ENCODE results near the gene HHAT.

HHAT gene

DNA sequence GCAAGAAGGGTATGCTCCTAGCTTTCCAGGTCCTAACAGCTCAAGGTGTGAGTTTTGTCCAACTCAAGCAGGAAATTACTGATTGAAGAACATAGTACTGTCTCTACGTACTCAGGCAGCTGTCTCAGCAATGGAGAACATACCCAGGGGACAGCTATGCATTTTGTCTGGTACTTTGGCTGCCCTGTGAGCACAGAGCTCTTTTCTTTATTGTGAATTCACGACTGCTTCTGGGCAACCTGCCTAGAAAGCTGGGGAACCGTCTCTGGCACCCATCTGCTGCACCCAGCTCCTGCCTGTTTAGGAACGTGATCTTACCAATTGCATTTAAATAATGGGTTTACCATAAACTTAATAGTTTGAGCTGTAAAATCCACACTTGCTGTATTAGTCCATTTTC is 258.1 kb downstream of the HHAT start:
- no peaks in the 10 kb centered on the region for H3K36me3 ChIP-seq (ENCODE audit: insufficient read depth, low read length)
- TF ChIP-seq EZH2phosphoT487 (IDR thresholded peaks at IDR 0.05; ENCODE audit: borderline replicate concordance): no peak

DNA sequence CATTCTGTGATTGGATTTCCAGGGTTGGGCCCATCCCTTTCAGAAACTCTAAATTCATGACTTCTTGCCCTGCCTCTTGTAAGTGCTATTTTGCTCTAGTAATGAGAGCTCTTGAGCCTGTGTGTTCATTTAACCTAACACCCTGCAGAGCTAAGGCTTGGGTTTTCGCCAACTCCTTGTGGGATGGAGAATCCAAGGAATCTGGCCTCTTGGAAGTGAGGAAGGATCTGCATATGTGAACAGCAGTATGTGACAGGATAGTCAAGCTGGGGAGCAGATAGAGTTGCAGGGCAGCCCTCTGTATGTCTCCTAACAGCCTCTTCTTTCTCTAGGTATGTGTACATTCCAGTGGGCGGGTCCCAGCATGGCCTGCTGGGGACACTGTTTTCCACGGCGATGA is 258.9 kb downstream of the HHAT start:
- peaks cover 24% of the 10 kb centered on the region for H3K4me1 ChIP-seq (ENCODE audit: insufficient read depth, low read length, poor library complexity, severe bottlenecking)
- H3K9ac ChIP-seq (ENCODE audit: low read depth, low read length, poor library complexity, severe bottlenecking): no peak overlapping the region
- no peaks in the 10 kb centered on the region for H3K36me3 ChIP-seq (ENCODE audit: insufficient read depth, low read length)
- H3K4me3 ChIP-seq (ENCODE audit: low read length, poor library complexity, severe bottlenecking): no peak overlapping the region
- H2AFZ ChIP-seq (ENCODE audit: low read length): no peak overlapping the region
- H3F3A ChIP-seq (ENCODE audit: low read depth): peaks cover 10% of the 10 kb centered on the region
- no peaks in the 10 kb centered on the region for H3K27me3 ChIP-seq (ENCODE audit: insufficient read depth, low read length, poor library complexity, severe bottlenecking)
- H3K79me2 ChIP-seq (ENCODE audit: insufficient read depth, low read length): no peaks in the 10 kb centered on the region
- H4K20me1 ChIP-seq (ENCODE audit: insufficient read depth, low read length, poor library complexity, severe bottlenecking): no peaks in the 10 kb centered on the region
- TF ChIP-seq EZH2phosphoT487 (IDR thresholded peaks at IDR 0.05; ENCODE audit: borderline replicate concordance): no peak
- TF ChIP-seq, protein P1, sequence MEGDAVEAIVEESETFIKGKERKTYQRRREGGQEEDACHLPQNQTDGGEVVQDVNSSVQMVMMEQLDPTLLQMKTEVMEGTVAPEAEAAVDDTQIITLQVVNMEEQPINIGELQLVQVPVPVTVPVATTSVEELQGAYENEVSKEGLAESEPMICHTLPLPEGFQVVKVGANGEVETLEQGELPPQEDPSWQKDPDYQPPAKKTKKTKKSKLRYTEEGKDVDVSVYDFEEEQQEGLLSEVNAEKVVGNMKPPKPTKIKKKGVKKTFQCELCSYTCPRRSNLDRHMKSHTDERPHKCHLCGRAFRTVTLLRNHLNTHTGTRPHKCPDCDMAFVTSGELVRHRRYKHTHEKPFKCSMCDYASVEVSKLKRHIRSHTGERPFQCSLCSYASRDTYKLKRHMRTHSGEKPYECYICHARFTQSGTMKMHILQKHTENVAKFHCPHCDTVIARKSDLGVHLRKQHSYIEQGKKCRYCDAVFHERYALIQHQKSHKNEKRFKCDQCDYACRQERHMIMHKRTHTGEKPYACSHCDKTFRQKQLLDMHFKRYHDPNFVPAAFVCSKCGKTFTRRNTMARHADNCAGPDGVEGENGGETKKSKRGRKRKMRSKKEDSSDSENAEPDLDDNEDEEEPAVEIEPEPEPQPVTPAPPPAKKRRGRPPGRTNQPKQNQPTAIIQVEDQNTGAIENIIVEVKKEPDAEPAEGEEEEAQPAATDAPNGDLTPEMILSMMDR (conservative IDR thresholded peaks at IDR 0.05; ENCODE audit: low read length): no peak
- H3K9me3 ChIP-seq (ENCODE audit: insufficient read depth, low read depth, low read length): peaks cover 2% of the 10 kb centered on the region; the same call in 1 of the 2 replicates
- H3K4me2 ChIP-seq (ENCODE audit: low read depth, low read length, poor library complexity, severe bottlenecking): no peak overlapping the region
- no peaks in the 10 kb centered on the region for H3K9me2 ChIP-seq (replicated peaks; ENCODE audit: low read depth, low read length)

More for the DNA sequence above, 258.1 kb downstream of the HHAT start:
- Histone ChIP-seq H3K4me2 (ENCODE audit: low read depth, low read length, poor library complexity, severe bottlenecking) (no peak overlapping the region), H2AFZ (ENCODE audit: low read length) (no peak overlapping the region), H3K4me1 (ENCODE audit: insufficient read depth, low read length, poor library complexity, severe bottlenecking) (peaks cover 32% of the 10 kb centered on the region), H3K9ac (ENCODE audit: low read depth, low read length, poor library complexity, severe bottlenecking) (no peak overlapping the region), H3K27me3 (ENCODE audit: insufficient read depth, low read length, poor library complexity, severe bottlenecking) (no peaks in the 10 kb centered on the region), H3K9me2 (replicated peaks; ENCODE audit: low read depth, low read length) (no peaks in the 10 kb centered on the region), H3K4me3 (ENCODE audit: low read length, poor library complexity, severe bottlenecking) (no peak overlapping the region), H3K9me3 (ENCODE audit: insufficient read depth, low read depth, low read length) (peaks cover 2% of the 10 kb centered on the region; the same call in 1 of the 2 replicates), H3F3A (ENCODE audit: low read depth) (peaks cover 18% of the 10 kb centered on the region), H3K79me2 (ENCODE audit: insufficient read depth, low read length) (no peaks in the 10 kb centered on the region), H4K20me1 (ENCODE audit: insufficient read depth, low read length, poor library complexity, severe bottlenecking) (no peaks in the 10 kb centered on the region)

DNA sequence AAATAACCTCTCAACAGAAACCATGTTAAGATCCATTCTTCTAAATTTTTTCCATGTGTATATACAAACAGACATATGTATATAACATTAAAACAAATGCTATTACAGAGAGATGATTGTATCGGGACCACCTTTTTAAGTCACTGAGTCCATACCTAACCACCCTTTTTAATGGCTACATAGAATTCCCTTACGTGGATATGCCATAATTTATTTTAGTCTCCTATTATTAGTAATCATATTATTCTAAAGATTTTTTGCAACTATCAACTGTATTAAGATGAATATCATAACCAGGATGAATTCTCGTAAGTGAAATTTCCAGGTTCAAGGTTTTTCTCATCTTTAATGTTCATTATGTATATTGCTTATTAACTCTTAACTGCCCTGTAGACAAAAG is 259.7 kb downstream of the HHAT start:
- H3K9me3 ChIP-seq (ENCODE audit: insufficient read depth, low read depth, low read length): peaks cover 2% of the 10 kb centered on the region; the same call in 1 of the 2 replicates
- no peak overlapping the region for H2AFZ ChIP-seq (ENCODE audit: low read length)
- no peaks in the 10 kb centered on the region for H3K79me2 ChIP-seq (ENCODE audit: insufficient read depth, low read length)
- no peaks in the 10 kb centered on the region for H3K27me3 ChIP-seq (ENCODE audit: insufficient read depth, low read length, poor library complexity, severe bottlenecking)
- peaks cover 2% of the 10 kb centered on the region; the same call in 1 of the 2 replicates for H3F3A ChIP-seq (ENCODE audit: low read depth)
- H3K9me2 ChIP-seq (replicated peaks; ENCODE audit: low read depth, low read length): no peaks in the 10 kb centered on the region
- H3K4me2 ChIP-seq (ENCODE audit: low read depth, low read length, poor library complexity, severe bottlenecking): no peak overlapping the region
- H3K9ac ChIP-seq (ENCODE audit: low read depth, low read length, poor library complexity, severe bottlenecking): no peak overlapping the region
- H3K4me3 ChIP-seq (ENCODE audit: low read length, poor library complexity, severe bottlenecking): no peak overlapping the region
- H4K20me1 ChIP-seq (ENCODE audit: insufficient read depth, low read length, poor library complexity, severe bottlenecking): no peaks in the 10 kb centered on the region
- TF ChIP-seq, protein P1 (conservative IDR thresholded peaks at IDR 0.05; ENCODE audit: low read length): no peak
- TF ChIP-seq EZH2phosphoT487 (IDR thresholded peaks at IDR 0.05; ENCODE audit: borderline replicate concordance): no peak
- peaks cover 17% of the 10 kb centered on the region for H3K4me1 ChIP-seq (ENCODE audit: insufficient read depth, low read length, poor library complexity, severe bottlenecking)
- no peaks in the 10 kb centered on the region for H3K36me3 ChIP-seq (ENCODE audit: insufficient read depth, low read length)

DNA sequence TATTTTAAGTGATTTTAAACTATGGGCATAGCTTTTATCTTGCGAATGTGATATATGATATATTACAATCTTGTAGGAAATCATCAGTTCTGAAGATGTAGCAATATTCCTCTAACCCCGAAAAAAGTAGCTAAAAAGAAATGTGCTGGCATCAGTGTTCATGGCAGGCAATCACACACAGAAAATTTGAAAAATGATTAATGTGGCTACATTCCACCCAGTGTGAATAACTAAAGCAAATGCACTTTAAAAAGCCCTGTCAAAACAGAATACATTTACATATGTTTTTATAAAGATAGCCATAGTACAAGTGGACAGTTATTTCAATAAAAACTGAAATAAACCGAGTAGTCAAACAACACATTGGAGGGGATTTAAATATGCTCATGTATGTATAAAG is 260.2 kb downstream of the HHAT start:
- H3K4me1 ChIP-seq (ENCODE audit: insufficient read depth, low read length, poor library complexity, severe bottlenecking): peaks cover 13% of the 10 kb centered on the region
- H2AFZ ChIP-seq (ENCODE audit: low read length): no peak overlapping the region
- no peaks in the 10 kb centered on the region for H4K20me1 ChIP-seq (ENCODE audit: insufficient read depth, low read length, poor library complexity, severe bottlenecking)
- H3K27me3 ChIP-seq (ENCODE audit: insufficient read depth, low read length, poor library complexity, severe bottlenecking): no peaks in the 10 kb centered on the region
- H3K9ac ChIP-seq (ENCODE audit: low read depth, low read length, poor library complexity, severe bottlenecking): no peak overlapping the region
- H3K9me3 ChIP-seq (ENCODE audit: insufficient read depth, low read depth, low read length): peaks cover 2% of the 10 kb centered on the region; the same call in 1 of the 2 replicates
- H3K79me2 ChIP-seq (ENCODE audit: insufficient read depth, low read length): no peaks in the 10 kb centered on the region
- H3K36me3 ChIP-seq (ENCODE audit: insufficient read depth, low read length): no peaks in the 10 kb centered on the region
- H3K4me3 ChIP-seq (ENCODE audit: low read length, poor library complexity, severe bottlenecking): no peak overlapping the region
- H3K9me2 ChIP-seq (replicated peaks; ENCODE audit: low read depth, low read length): no peaks in the 10 kb centered on the region
- H3K4me2 ChIP-seq (ENCODE audit: low read depth, low read length, poor library complexity, severe bottlenecking): no peak overlapping the region
- H3F3A ChIP-seq (ENCODE audit: low read depth): no peaks in the 10 kb centered on the region
- no peak for TF ChIP-seq EZH2phosphoT487 (IDR thresholded peaks at IDR 0.05; ENCODE audit: borderline replicate concordance)

All from Loucy (cell line).